Gastrocnemius medialis (tissue), 4 donors: ENCODE results near the gene H2BK1. TPM values are rescaled to one million over a fixed set of nuclear protein-coding genes. Genes with fewer than 3 reads are reported as not detected.

Source experiments
- ATAC-seq, 2 donors: fragments of 150-250 bp; one replicate each; pipeline ENCODE4 v1.9.1; 2016
- DNase-seq, 2 donors: peaks; one replicate each; pipeline ENCODE4 v3.0.0-alpha.2; 2019
- H3K27ac ChIP-seq, 4 donors: fragments of 200-600 bp; sonication (generic); 1 replicate in 1 of 4; 2 replicates in 3 of 4; pipeline ENCODE4 v1.5.1; 2016 to 2018; ENCODE audit warnings: mild to moderate bottlenecking in 2 of 4, moderate library complexity in 1 of 4
- H3K27me3 ChIP-seq, 3 donors: fragments of 200-600 bp; sonication (generic) in 2 of 3; 1 replicate in 1 of 3; 2 replicates in 2 of 3; pipeline versions ENCODE4 v1.5.1 to v1.6.0; 2016 to 2019; ENCODE audit warnings: mild to moderate bottlenecking in 1 of 3, moderate library complexity in 1 of 3
- H3K36me3 ChIP-seq, 2 donors: fragments of 200-600 bp; sonication (generic) in 1 of 2; one replicate each; pipeline ENCODE4 v1.5.1; 2017 to 2018
- H3K4me1 ChIP-seq, 2 donors: fragments of 200-600 bp; sonication (generic) in 1 of 2; one replicate each; pipeline ENCODE4 v1.5.1; 2016 to 2017; ENCODE audit warnings: mild to moderate bottlenecking in 2 of 2
- H3K4me3 ChIP-seq, 4 donors: fragments of 200-600 bp; sonication (generic) in 3 of 4; 1 replicate in 1 of 4; 2 replicates in 3 of 4; pipeline ENCODE4 v1.5.1; 2016 to 2019; ENCODE audit warnings: mild to moderate bottlenecking in 2 of 4
- H3K9me3 ChIP-seq, 3 donors: fragments of 200-600 bp; sonication (generic) in 2 of 3; 1 replicate in 1 of 3; 2 replicates in 2 of 3; pipeline ENCODE4 v1.5.1; 2016 to 2019
- CTCF ChIP-seq, 5 experiments: fragments of 450-650 bp in 3 of 5; fragments of 200-600 bp in 2 of 5; sonication (generic) in 2 of 5; IDR thresholded peaks in 4 of 5; conservative IDR thresholded peaks in 1 of 5; 1 replicate in 4 of 5; 2 replicates in 1 of 5; pipeline ENCODE4 v1.5.1; 2016 to 2019; ENCODE audit warnings: antibody characterized with exemption in 5 of 5, mild to moderate bottlenecking in 3 of 5, moderate library complexity in 3 of 5
- POLR2A ChIP-seq, 2 donors: fragments of 450-650 bp; IDR thresholded peaks; one replicate each; pipeline ENCODE4 v1.6.1; 2017; ENCODE audit warnings: antibody characterized with exemption in 2 of 2, mild to moderate bottlenecking in 2 of 2, moderate library complexity in 2 of 2
- in situ Hi-C, 4 donors: fragments of 200-750 bp; cut with MboI; loops; one replicate each; pipeline versions ENCODE4 v1.15.0 to v1.8.0; 2017; ENCODE audit warnings: low sequenced_read_pairs in 4 of 4
- intact Hi-C: fragments of 100-400 bp; cut with DNase I; formaldehyde crosslinking; loops from one replicate; pipeline ENCODE4 v1.15.1; 2023; ENCODE audit warnings: low total_unique reads
- total RNA-seq, 4 donors: library from RNA; depleted of rRNA; stranded (reverse); fragments of >200 nt; gene quantifications; one replicate each; pipeline versions ENCODE4 v1.1.0 to v1.2.3, GENCODE V29; 2016

The H2BK1 gene
- total RNA-seq, 4 donors from 2014 or later: not detected

- peaks cover 7 to 22% (median 17%) of the 10 kb centered on the region in 3 donors for H3K27me3 ChIP-seq
- in situ Hi-C loops: no loop called here
These were observed 1.9 kb downstream of the H2BK1 start for GRCh38 chr7:151208253-151208862.

GRCh38 chr7:151207804-151208203 is 2.5 kb downstream of the H2BK1 start:
- no peaks in the 10 kb centered on the region for H3K4me1 ChIP-seq
- intact Hi-C loops: no loop called here
- no peak for DNase-seq
- no peak for TF ChIP-seq POLR2A (IDR thresholded peaks at IDR 0.05)
- peak in 1 of 2 donors; percentile 25 for ATAC-seq
- H3K4me3 ChIP-seq: no peak overlapping the region
- H3K27me3 ChIP-seq: peaks cover 7 to 24% (median 17%) of the 10 kb centered on the region in 3 donors
- no peaks in the 10 kb centered on the region for H3K9me3 ChIP-seq
- no peak overlapping the region for H3K27ac ChIP-seq
- H3K36me3 ChIP-seq: peaks cover 0 to 11% of the 10 kb centered on the region in 2 donors
- in situ Hi-C loops: no loop called here

More at GRCh38 chr7:151208253-151208862, 1.9 kb downstream of the H2BK1 start:
- ATAC-seq (peak in 1 of 2 donors; percentile 16), DNase-seq (no peak)
- Histone ChIP-seq H3K4me1 (no peaks in the 10 kb centered on the region), H3K27ac (no peak overlapping the region), H3K36me3 (peaks cover 0 to 17% of the 10 kb centered on the region in 2 donors), H3K4me3 (no peak overlapping the region), H3K9me3 (no peaks in the 10 kb centered on the region)
- TF ChIP-seq CTCF (IDR thresholded peaks at IDR 0.05 in 4 of 5, conservative IDR thresholded peaks at IDR 0.05 in 1 of 5): no peak
- no peak for TF ChIP-seq POLR2A (IDR thresholded peaks at IDR 0.05)
- intact Hi-C loops: no loop called here

- in situ Hi-C loops: no loop called here
- H3K27ac ChIP-seq: no peak overlapping the region
- no peak for DNase-seq
- no peaks in the 10 kb centered on the region for H3K9me3 ChIP-seq
- H3K27me3 ChIP-seq: peaks cover 7 to 25% (median 17%) of the 10 kb centered on the region in 3 donors
- TF ChIP-seq CTCF (IDR thresholded peaks at IDR 0.05 in 4 of 5, conservative IDR thresholded peaks at IDR 0.05 in 1 of 5) (no peak), POLR2A (IDR thresholded peaks at IDR 0.05) (no peak)
- ATAC-seq: no peak
- peaks cover 0 to 7% of the 10 kb centered on the region in 2 donors for H3K36me3 ChIP-seq
- intact Hi-C loops: no loop called here
- H3K4me1 ChIP-seq: no peaks in the 10 kb centered on the region
- no peak overlapping the region for H3K4me3 ChIP-seq
These were observed 3.0 kb downstream of the H2BK1 start for GRCh38 chr7:151207315-151207714.

GRCh38 chr7:151206914-151207313 is 3.4 kb downstream of the H2BK1 start:
- intact Hi-C loops (no loop called here), in situ Hi-C loops (no loop called here)
- Histone ChIP-seq H3K4me1 (no peaks in the 10 kb centered on the region), H3K36me3 (peaks cover 0 to 4% of the 10 kb centered on the region in 2 donors), H3K27ac (no peak overlapping the region), H3K9me3 (no peaks in the 10 kb centered on the region), H3K4me3 (no peak overlapping the region), H3K27me3 (peaks cover 7 to 26% (median 17%) of the 10 kb centered on the region in 3 donors)
- no peak for ATAC-seq
- TF ChIP-seq CTCF (IDR thresholded peaks at IDR 0.05 in 4 of 5, conservative IDR thresholded peaks at IDR 0.05 in 1 of 5) (no peak), POLR2A (IDR thresholded peaks at IDR 0.05) (no peak)
- DNase-seq: no peak

- peaks cover 7 to 34% (median 17%) of the 10 kb centered on the region in 3 donors for H3K27me3 ChIP-seq
- TF ChIP-seq CTCF (IDR thresholded peaks at IDR 0.05 in 4 of 5, conservative IDR thresholded peaks at IDR 0.05 in 1 of 5): no peak
- TF ChIP-seq POLR2A (IDR thresholded peaks at IDR 0.05): no peak
- H3K36me3 ChIP-seq: no peaks in the 10 kb centered on the region
- in situ Hi-C loops (no loop called here), intact Hi-C loops (no loop called here)
- no peak overlapping the region for H3K4me3 ChIP-seq
- ATAC-seq (no peak), DNase-seq (no peak)
- H3K27ac ChIP-seq: no peak overlapping the region
- no peaks in the 10 kb centered on the region for H3K9me3 ChIP-seq
- H3K4me1 ChIP-seq: no peaks in the 10 kb centered on the region
These were observed 4.6 kb downstream of the H2BK1 start for GRCh38 chr7:151205730-151206129.
